ENCODE data around the gene ABHD8.

GRCh38 chr19:17242431-17243208 is 60.6 kb downstream of the ABHD8 start:
- TF ChIP-seq CTCF (conservative IDR thresholded peaks at IDR 0.05; ENCODE audit: low read depth in 2 of 2) (no peak), POLR2AphosphoS5 (IDR thresholded peaks at IDR 0.05; ENCODE audit: low read depth) (no peak)
